SU-DHL-6 (cell line): Measurements from ENCODE around the gene TCHHL1.

Source experiments
- CTCF ChIP-seq: fragments of 200-600 bp; sonication (generic); IDR thresholded peaks from one replicate; pipeline ENCODE4 v1.5.1; 2017; ENCODE audit warnings: antibody characterized with exemption, mild to moderate bottlenecking, low read length, moderate library complexity; ENCODE audit not compliant: insufficient read depth, poor library complexity, severe bottlenecking
- EZH2phosphoT487 ChIP-seq: fragments of 200-600 bp; sonication (generic), shearing (Covaris generic); conservative IDR thresholded peaks from 2 replicates; pipeline ENCODE4 v1.6.1; 2018; ENCODE audit warnings: mild to moderate bottlenecking, antibody characterized with exemption, low read length, moderate library complexity, mixed read lengths

- TF ChIP-seq CTCF (no peak), EZH2phosphoT487 (no peak)
These were observed 38.8 kb upstream of the TCHHL1 start for GRCh38 chr1:152127673-152128072.
